H1 (cell line): ENCODE data around the gene RADX. TPM values are rescaled to one million over a fixed set of nuclear protein-coding genes. Genes with fewer than 3 reads are reported as not detected.

Experiments
- CTCF ChIA-PET: fragments of 300-600 bp; sonication (Branson Sonifier 250); formaldehyde crosslinking; loops from one replicate; lab custom pipeline; 2021; ENCODE audit not compliant: partially characterized antibody; lab: Charles Lee
- POLR2A ChIA-PET: fragments of 300-600 bp; sonication (Branson Sonifier 250); formaldehyde crosslinking; loops from one replicate; lab custom pipeline; 2021; ENCODE audit warnings: inconsistent platforms; ENCODE audit not compliant: partially characterized antibody; lab: Charles Lee
- DNase-seq, 2 experiments: peaks; one replicate each; pipeline versions ENCODE4 v3.0.0 to v3.0.0-alpha.2; 2010 to 2022; ENCODE audit warnings: low spot score in 2 of 2, low read depth in 1 of 2, mixed read lengths in 1 of 2
- FAIRE-seq: peaks from 2 replicates; lab custom pipeline; 2011; peaks lifted over from hg19 to GRCh38; lab: Jason Lieb, UNC
- H2AFZ ChIP-seq: 2 replicates; pipeline ENCODE4 v1.8.1; 2012; ENCODE audit warnings: low read length, inconsistent platforms
- H2AK5ac ChIP-seq: 2 replicates; pipeline ENCODE4 v1.6.1; 2013; ENCODE audit warnings: low read depth, low read length
- H2BK120ac ChIP-seq: replicated peaks from 2 replicates; pipeline ENCODE3; 2013; ENCODE audit warnings: low read depth, low read length, inconsistent platforms
- H2BK12ac ChIP-seq: 2 replicates; pipeline ENCODE4 v1.6.1; 2013; ENCODE audit warnings: low read depth, low read length
- H2BK15ac ChIP-seq: 2 replicates; pipeline ENCODE4 v1.6.1; 2013; ENCODE audit warnings: low read length
- H2BK20ac ChIP-seq: 2 replicates; pipeline ENCODE4 v1.6.1; 2013; ENCODE audit warnings: low read length
- H2BK5ac ChIP-seq: 2 replicates; pipeline ENCODE4 v1.6.1; 2013; ENCODE audit warnings: low read depth, low read length
- H3K14ac ChIP-seq: 2 replicates; pipeline ENCODE4 v1.6.1; 2013; ENCODE audit warnings: inconsistent platforms; ENCODE audit not compliant: insufficient read length
- H3K18ac ChIP-seq: 2 replicates; pipeline ENCODE4 v1.6.1; 2013; ENCODE audit warnings: low read length; ENCODE audit errors: extremely low read depth
- H3K23ac ChIP-seq: 2 replicates; pipeline ENCODE4 v1.6.1; 2013; ENCODE audit warnings: inconsistent platforms; ENCODE audit not compliant: insufficient read length
- H3K23me2 ChIP-seq: 2 replicates; pipeline ENCODE4 v1.6.1; 2013; ENCODE audit warnings: low read depth, low read length
- H3K27ac ChIP-seq: 2 replicates; pipeline ENCODE4 v1.6.1; 2011; ENCODE audit warnings: low read depth, low read length, inconsistent platforms
- H3K27me3 ChIP-seq, 4 experiments: replicated peaks in 1 of 4; 1 replicate in 1 of 4; 2 replicates in 3 of 4; pipeline versions ENCODE4 v1.6.1 to v1.8.1; 2011 to 2013; ENCODE audit warnings: low read length in 3 of 4, mild to moderate bottlenecking in 3 of 4, inconsistent platforms in 2 of 4, mixed read lengths in 2 of 4, moderate library complexity in 1 of 4; ENCODE audit not compliant: control insufficient read depth in 3 of 4, insufficient read depth in 3 of 4; ENCODE audit errors: extremely low read depth in 1 of 4
- H3K36me3 ChIP-seq, 4 experiments: 2 replicates each; pipeline versions ENCODE4 v1.6.1 to v1.8.1; 2011 to 2013; ENCODE audit warnings: mild to moderate bottlenecking in 4 of 4, low read length in 3 of 4, moderate library complexity in 2 of 4, control low read depth in 1 of 4, inconsistent platforms in 1 of 4; ENCODE audit not compliant: insufficient read depth in 4 of 4, control insufficient read depth in 2 of 4
- H3K4ac ChIP-seq: replicated peaks from 2 replicates; pipeline ENCODE3; 2013; ENCODE audit warnings: low read length, low read depth, mixed read lengths, inconsistent platforms; ENCODE audit not compliant: insufficient read length
- H3K4me1 ChIP-seq, 4 experiments: replicated peaks in 1 of 4; 1 replicate in 1 of 4; 2 replicates in 3 of 4; pipeline versions ENCODE4 v1.6.1 to v1.8.1; 2011 to 2013; ENCODE audit warnings: low read length in 3 of 4, inconsistent platforms in 2 of 4, mixed read lengths in 1 of 4; ENCODE audit not compliant: insufficient read depth in 4 of 4, control insufficient read depth in 3 of 4
- H3K4me2 ChIP-seq, 2 experiments: 2 replicates each; pipeline versions ENCODE4 v1.6.1 to v1.8.1; 2011 to 2013; ENCODE audit warnings: low read depth in 2 of 2, low read length in 2 of 2, control low read depth in 1 of 2, inconsistent platforms in 1 of 2, mild to moderate bottlenecking in 1 of 2; ENCODE audit not compliant: insufficient read depth in 1 of 2
- H3K4me3 ChIP-seq, 4 experiments: fragments of 200-600, 300-600 bp in 1 of 4; sonication (generic), shearing (Covaris generic), sonication (Bioruptor Twin) in 1 of 4; 2 replicates each; pipeline versions ENCODE4 v1.5.1 to v1.8.1; 2011 to 2016; ENCODE audit warnings: low read length in 4 of 4, low read depth in 3 of 4, control low read depth in 2 of 4, inconsistent platforms in 2 of 4, mild to moderate bottlenecking in 2 of 4, mixed read lengths in 1 of 4, moderate library complexity in 1 of 4; ENCODE audit not compliant: insufficient read depth in 2 of 4; ENCODE audit errors: extremely low read depth in 1 of 4
- H3K56ac ChIP-seq: replicated peaks from 2 replicates; pipeline ENCODE3; 2013; ENCODE audit warnings: low read depth, mild to moderate bottlenecking, mixed read lengths, low read length, inconsistent platforms; ENCODE audit not compliant: insufficient read length
- H3K79me1 ChIP-seq: 2 replicates; pipeline ENCODE4 v1.6.1; 2013; ENCODE audit warnings: low read depth, low read length, control low read depth
- H3K79me2 ChIP-seq, 2 experiments: 2 replicates each; pipeline versions ENCODE4 v1.6.1 to v1.8.1; 2012 to 2013; ENCODE audit warnings: low read length in 2 of 2, mild to moderate bottlenecking in 2 of 2, inconsistent platforms in 1 of 2; ENCODE audit not compliant: insufficient read depth in 2 of 2, control insufficient read depth in 1 of 2
- H3K9ac ChIP-seq, 4 experiments: replicated peaks in 1 of 4; 1 replicate in 1 of 4; 2 replicates in 3 of 4; pipeline versions ENCODE4 v1.6.1 to v1.8.1; 2011 to 2013; ENCODE audit warnings: low read depth in 3 of 4, low read length in 3 of 4, control low read depth in 2 of 4, mild to moderate bottlenecking in 2 of 4, moderate library complexity in 2 of 4, inconsistent platforms in 1 of 4; ENCODE audit errors: extremely low read depth in 1 of 4
- H3K9me3 ChIP-seq, 2 experiments: 2 replicates each; pipeline versions ENCODE4 v1.6.1 to v1.8.1; 2012 to 2013; ENCODE audit warnings: mild to moderate bottlenecking in 2 of 2, moderate library complexity in 2 of 2, control low read depth in 1 of 2, inconsistent platforms in 1 of 2, low read depth in 1 of 2, low read length in 1 of 2, mixed read lengths in 1 of 2; ENCODE audit not compliant: insufficient read depth in 2 of 2
- H4K20me1 ChIP-seq, 2 experiments: replicated peaks in 1 of 2; 2 replicates each; pipeline versions ENCODE3 to v1.8.1; 2011 to 2013; ENCODE audit warnings: inconsistent platforms in 2 of 2, low read length in 2 of 2, mild to moderate bottlenecking in 1 of 2; ENCODE audit not compliant: insufficient read depth in 2 of 2, control insufficient read depth in 1 of 2
- H4K5ac ChIP-seq: 2 replicates; pipeline ENCODE4 v1.6.1; 2013; ENCODE audit warnings: low read length, low read depth, mixed read lengths, inconsistent platforms; ENCODE audit not compliant: insufficient read length
- H4K8ac ChIP-seq: 2 replicates; pipeline ENCODE4 v1.8.0; 2013; ENCODE audit warnings: mild to moderate bottlenecking, moderate library complexity, low read length, inconsistent platforms; ENCODE audit not compliant: insufficient read depth; ENCODE audit errors: extremely low read depth
- H4K91ac ChIP-seq: replicated peaks from 2 replicates; pipeline ENCODE3; 2013; ENCODE audit warnings: low read length, mixed read lengths, inconsistent platforms; ENCODE audit not compliant: insufficient read length
- CBX5 ChIP-seq: fragments of 300-800, 300-1000 bp; sonication (generic); IDR thresholded peaks from 2 replicates; pipeline ENCODE4 v1.7.1; 2016; ENCODE audit warnings: antibody characterized with exemption, low read length, low read depth
- CHD1 ChIP-seq: IDR thresholded peaks from 2 replicates; pipeline ENCODE4 v1.6.1; 2012; ENCODE audit warnings: low read depth, low read length, improper control_type of control experiment
- RBBP5 ChIP-seq: IDR thresholded peaks from 2 replicates; pipeline ENCODE4 v1.7.1; 2012; ENCODE audit warnings: low read depth, mild to moderate bottlenecking, inconsistent platforms, low read length, moderate library complexity, borderline replicate concordance
- WGBS, 2 experiments: shearing (Covaris generic) in 1 of 2; methylation state at CpG; one replicate each; pipeline versions ENCODE4 v1.1.6 to v1.1.7; 2013 to 2015; ENCODE audit warnings: low lambda C conversion rate in 2 of 2, mixed read lengths in 2 of 2, inconsistent platforms in 1 of 2, low coverage in 1 of 2, missing lambda C conversion rate in 1 of 2; ENCODE audit not compliant: insufficient replicate concordance in 2 of 2, insufficient coverage in 1 of 2, insufficient read length in 1 of 2; ENCODE audit errors: extremely low coverage in 1 of 2, missing lambda C conversion rate in 1 of 2; 5-methylcytosine and 5-hydroxymethylcytosine counted together
- polyA plus RNA-seq, 7 experiments: library from polyadenylated mRNA; depleted of rRNA in 3 of 7; stranded (reverse) in 5 of 7; unstranded in 2 of 7; fragments of >200 nt in 5 of 7; fragments of 200-250 nt in 2 of 7; gene quantifications; 1 replicate in 5 of 7; 2 replicates in 1 of 7; 4 replicates in 1 of 7; pipeline versions ENCODE4 v1.2.1 to v1.2.3, GENCODE V29; 2011 to 2013; ENCODE audit warnings: missing spikeins in 2 of 7, mixed read lengths in 2 of 7
- total RNA-seq: library from RNA; stranded (reverse); fragmentation: NEBNext Ultra II Directional; extraction: Animal tissue kit (Norgen Biotek cat#: 25700); gene quantifications from 2 replicates; pipeline ENCODE4 v1.2.1, GENCODE V29; 2021

RADX gene
- total and polyA plus RNA-seq, 2 of the 8 experiments (the other 6 are each of a cell fraction or from before 2014, with no cell fraction given), result 1.7 to 4.5 TPM

- H4K91ac ChIP-seq, result no peak overlapping the region
- no peak overlapping the region for H3K4ac ChIP-seq
- no peak overlapping the region for H3K4me3 ChIP-seq
- no peak overlapping the region for H2AFZ ChIP-seq
- H3K18ac ChIP-seq, result no peak overlapping the region
- no peak overlapping the region for H3K14ac ChIP-seq
- H4K20me1 ChIP-seq, result no peaks in the 10 kb centered on the region
- no peak overlapping the region for H3K4me2 ChIP-seq
- H2BK12ac ChIP-seq, result no peak overlapping the region
- no peak overlapping the region for H3K56ac ChIP-seq
- H4K8ac ChIP-seq, result no peak overlapping the region
- no peak for DNase-seq
- no peaks in the 10 kb centered on the region for H3K9me3 ChIP-seq
- H2BK120ac ChIP-seq, result no peak overlapping the region
- CTCF ChIA-PET, result no interaction called here
- no peak overlapping the region for H2BK15ac ChIP-seq
- H3K23ac ChIP-seq, result no peak overlapping the region
- H2BK20ac ChIP-seq, result no peak overlapping the region
- no peak overlapping the region for H3K9ac ChIP-seq
- no peak overlapping the region for H3K27ac ChIP-seq
- H3K4me1 ChIP-seq, result no peaks in the 10 kb centered on the region
- H3K79me2 ChIP-seq, result no peaks in the 10 kb centered on the region
- no peak for FAIRE-seq
- 76% methylated on average over 2 of the region's 2 CpGs; no CpG with 5 or more reads in 1 of the 2 experiments for whole genome bisulfite sequencing, 2 experiments
- H3K23me2 ChIP-seq, result no peaks in the 10 kb centered on the region
- H4K5ac ChIP-seq, result no peak overlapping the region
- POLR2A ChIA-PET, result no interaction called here
- no peaks in the 10 kb centered on the region for H3K27me3 ChIP-seq
- H3K36me3 ChIP-seq, result no peaks in the 10 kb centered on the region
- H2AK5ac ChIP-seq, result no peak overlapping the region
- H2BK5ac ChIP-seq, result no peak overlapping the region
- H3K79me1 ChIP-seq, result no peaks in the 10 kb centered on the region
- no peak for TF ChIP-seq RBBP5
- TF ChIP-seq CBX5, result no peak
- TF ChIP-seq CHD1, result no peak
Measured at GRCh38 chrX:106585478-106585877, 26.3 kb upstream of the RADX start.
